HG03045 (cell line): Measurements from ENCODE around the gene PTPN4.
"Not testable (repeated sequence)": the region's sequence is repeated elsewhere in the genome, so short reads cannot be mapped to it uniquely, and the experiment has no call there.

ENCODE experiments used
- ATAC-seq: cut with Tn5 transposase; IDR thresholded peaks from one replicate; pipeline ENCODE4 v1.9.1; 2021; ENCODE audit warnings: mild to moderate bottlenecking, moderate library complexity; ENCODE audit not compliant: unreplicated experiment

Gene PTPN4

DNA sequence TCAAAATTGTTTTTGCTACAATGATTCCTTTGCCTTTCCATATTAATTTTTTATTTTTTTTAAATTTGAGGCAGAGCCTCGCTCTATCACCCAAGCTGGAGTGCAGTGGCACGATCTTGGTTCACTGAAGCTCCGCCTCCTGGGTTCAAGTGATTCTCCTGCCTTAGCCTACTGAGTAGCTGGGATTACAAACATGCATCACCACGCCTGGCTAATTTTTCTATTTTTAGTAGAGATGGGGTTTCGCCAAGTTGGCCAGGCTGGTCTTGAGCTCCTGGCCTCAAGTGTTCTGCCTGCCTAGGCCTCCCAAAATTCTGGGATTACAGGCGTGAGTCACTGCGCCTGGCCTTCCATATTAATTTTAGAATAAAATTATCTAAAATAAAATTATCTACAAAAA, 41.3 kb downstream of the PTPN4 start:
- ATAC-seq = no peak

DNA sequence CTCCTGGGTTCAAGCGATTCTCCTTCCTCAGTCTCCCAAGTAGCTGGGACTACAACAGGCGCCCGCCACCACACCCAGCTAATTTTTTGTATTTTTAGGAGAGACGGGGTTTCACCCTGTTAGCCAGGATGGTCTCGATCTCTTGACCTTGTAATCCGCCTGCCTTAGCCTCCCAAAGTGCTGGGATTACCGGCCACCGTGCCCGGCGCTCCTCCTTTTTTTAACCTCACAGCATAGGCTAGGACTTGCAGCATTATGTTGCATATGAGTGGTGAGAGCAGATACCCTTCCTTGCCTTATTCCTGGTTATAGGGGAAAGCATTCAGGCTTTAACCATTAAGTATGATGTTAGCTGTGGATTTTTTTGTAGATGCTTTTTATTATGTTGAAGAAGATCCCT, 42.3 kb downstream of the PTPN4 start:
- not testable (repeated sequence) for ATAC-seq

- no peak for ATAC-seq
Measured at GRCh38 chr2:119803101-119803500, 43.4 kb downstream of the PTPN4 start.

DNA sequence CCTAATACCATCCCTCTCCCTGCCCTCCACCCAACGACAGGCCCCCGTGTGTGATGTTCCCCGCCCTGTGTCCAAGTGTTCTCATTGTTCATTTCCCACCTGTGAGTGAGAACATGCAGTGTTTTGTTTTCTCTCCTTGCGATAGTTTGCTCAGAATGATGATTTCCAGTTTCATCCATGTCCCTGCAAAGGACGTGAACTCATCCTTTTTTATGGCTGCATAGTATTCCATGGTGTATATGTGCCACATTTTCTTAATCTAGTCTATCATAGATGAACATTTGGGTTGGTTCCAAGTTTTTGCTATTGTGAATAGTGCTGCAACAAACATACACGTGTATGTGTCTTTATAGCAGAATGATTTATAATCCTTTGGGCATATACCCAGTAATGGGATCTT, 44.7 kb downstream of the PTPN4 start:
- ATAC-seq = not testable (repeated sequence)

GRCh38 chr2:119808516-119809147, 48.9 kb downstream of the PTPN4 start:
- ATAC-seq = no peak

DNA sequence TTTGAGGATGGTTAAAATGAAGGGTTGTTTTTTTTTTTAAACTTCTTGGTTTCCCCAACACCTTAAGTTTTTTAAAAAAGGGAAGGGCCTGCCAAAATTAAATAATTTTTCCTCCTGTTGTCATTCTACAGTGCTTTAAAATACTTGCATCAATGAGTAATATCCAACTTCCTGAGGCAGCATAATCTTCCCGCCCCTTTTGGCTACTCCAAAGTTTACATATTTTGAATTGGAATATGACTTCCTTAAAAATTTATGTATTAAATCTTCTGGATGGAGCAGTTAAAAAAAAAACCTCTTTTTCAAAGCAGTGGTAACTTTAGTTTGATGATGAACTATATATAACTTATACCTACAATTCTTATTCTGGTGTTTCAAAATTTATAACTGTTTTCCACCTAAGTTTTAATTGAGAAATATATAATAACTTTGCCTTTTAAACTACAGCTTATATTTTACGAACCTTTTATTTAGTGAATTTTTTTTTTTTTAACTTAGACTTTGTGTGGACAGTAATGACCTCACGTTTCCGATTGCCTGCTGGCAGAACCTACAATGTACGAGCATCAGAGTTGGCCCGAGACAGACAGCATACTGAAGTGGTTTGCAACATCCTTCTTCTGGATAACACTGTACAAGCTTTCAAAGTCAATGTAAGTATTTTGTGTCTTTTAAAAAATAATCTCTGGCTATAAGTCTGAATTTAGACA, 49.8 kb downstream of the PTPN4 start:
- no peak for ATAC-seq

GRCh38 chr2:119810049-119810630, 50.4 kb downstream of the PTPN4 start:
- ATAC-seq = no peak

GRCh38 chr2:119814216-119814615, 54.5 kb downstream of the PTPN4 start:
- no peak for ATAC-seq

GRCh38 chr2:119818792-119819191, 59.1 kb downstream of the PTPN4 start:
- no peak for ATAC-seq

DNA sequence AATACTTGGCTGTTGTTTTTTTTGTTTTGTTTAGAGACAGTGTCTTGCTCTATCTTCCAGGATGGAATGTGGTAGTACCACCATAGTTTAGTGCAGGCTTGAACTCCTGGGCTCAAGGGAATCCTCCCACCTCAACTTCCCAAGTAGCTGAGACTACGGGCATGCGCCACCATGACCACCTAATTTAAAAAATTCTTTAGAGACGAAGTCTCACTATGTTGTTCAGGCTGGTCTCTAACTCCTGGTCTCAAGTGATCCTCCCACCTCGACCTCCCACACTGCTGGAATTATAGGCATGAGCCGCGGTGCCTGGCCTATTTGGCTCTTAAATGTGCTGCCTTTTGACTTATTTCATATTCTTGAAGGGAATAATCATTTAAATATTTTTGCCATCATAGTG, 60.1 kb downstream of the PTPN4 start:
- ATAC-seq = no peak

DNA sequence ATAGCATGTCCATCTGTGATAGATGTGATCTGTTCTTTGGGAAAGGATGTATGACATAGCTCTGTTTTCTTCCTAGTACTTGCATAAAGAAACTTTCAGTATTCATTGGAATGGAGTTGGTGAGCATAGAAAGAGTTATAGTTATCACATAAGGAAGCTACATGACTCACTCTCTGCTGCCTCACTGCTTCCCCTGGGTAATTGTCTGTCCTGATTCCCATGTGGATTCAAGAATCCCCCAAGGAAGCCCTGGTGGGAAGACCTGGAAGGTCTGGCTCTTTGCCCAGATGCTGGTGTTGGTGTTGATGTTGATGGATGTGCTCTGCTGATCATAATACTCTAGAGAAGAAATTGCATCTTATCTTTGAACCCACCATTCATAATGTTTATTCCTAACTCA, 60.6 kb downstream of the PTPN4 start:
- ATAC-seq = no peak

GRCh38 chr2:119821266-119821665, 61.5 kb downstream of the PTPN4 start:
- ATAC-seq = no peak

- ATAC-seq = no peak
Measured at GRCh38 chr2:119823734-119824334, 64.1 kb downstream of the PTPN4 start.

GRCh38 chr2:119826370-119826961, 66.7 kb downstream of the PTPN4 start:
- ATAC-seq = peak; percentile 53

GRCh38 chr2:119827866-119828507, 68.3 kb downstream of the PTPN4 start:
- no peak for ATAC-seq

DNA sequence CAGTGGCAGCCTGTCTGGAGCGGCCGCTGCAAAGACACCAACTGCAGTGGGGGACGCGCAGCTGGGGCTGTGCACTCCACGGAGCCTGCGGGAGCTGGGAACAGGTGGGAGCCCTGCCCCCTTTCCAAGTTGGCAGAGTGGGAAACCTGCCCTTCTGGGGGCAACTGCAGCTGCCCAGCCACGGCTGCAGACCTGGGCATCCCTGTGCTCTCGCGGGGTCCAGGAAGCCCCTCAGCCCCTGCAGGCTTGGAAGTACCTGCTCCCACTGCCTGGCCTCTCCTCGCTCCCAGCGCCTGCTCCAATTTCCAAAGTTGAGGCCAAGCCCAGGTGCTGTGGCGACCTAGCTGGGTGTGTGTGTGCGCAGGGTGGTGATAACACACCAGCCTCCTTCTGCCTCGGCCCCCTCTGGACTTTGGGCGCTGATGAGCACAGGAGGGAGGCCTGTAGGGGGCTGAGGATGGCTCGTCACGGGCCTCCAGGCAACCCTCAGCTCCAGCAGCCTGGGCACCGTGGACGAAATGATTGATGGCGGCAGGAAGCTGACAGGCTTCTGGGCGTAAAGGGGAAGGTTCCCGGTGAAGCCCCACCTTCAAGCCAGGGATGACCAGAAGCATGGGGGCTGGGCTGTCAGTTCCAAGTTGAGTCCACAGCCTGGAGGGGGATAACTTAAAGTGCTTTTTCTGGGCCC, 76.9 kb downstream of the PTPN4 start:
- ATAC-seq = no peak

- ATAC-seq = no peak
Measured at GRCh38 chr2:119837350-119837749, 77.6 kb downstream of the PTPN4 start.

DNA sequence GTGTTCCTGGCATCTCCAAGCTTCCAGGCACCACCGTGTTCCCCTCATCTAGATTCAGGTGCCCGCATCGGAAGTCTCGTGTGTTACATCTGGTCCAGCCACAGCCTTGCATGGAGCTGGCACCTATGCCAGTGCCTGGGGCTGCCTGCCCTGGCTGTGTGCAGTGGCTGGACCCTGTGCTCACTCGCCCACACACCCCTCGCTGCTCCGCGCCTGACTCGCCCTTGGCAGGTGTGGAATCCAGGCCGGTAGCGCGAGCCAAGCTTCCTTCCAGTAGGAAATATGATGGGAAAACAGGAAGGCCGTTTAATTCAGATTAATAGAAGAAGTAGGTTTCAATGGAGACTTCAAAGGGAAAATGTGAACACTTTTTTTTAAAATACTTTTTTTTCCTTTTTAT, 78.0 kb downstream of the PTPN4 start:
- ATAC-seq = no peak

GRCh38 chr2:119838179-119838578, 78.5 kb downstream of the PTPN4 start:
- no peak for ATAC-seq

DNA sequence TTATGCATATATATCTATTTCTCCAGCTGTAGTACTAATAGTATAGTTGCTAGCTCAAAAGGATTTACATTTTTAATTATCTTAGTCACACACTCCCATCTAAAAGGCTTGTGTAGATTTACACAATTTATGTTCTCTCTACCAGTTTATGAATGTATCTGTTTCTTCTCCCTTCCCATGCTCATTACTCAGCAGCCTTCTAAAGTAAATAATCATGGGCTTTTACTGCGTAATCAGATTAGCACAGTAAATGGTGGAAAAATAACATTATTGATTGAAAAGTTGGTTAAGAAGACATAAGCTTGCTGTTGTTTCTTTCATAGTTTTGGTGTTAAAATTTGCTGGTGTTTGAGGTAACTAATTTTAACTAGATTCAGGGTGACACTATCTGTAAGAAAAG, 81.8 kb downstream of the PTPN4 start:
- no peak for ATAC-seq

DNA sequence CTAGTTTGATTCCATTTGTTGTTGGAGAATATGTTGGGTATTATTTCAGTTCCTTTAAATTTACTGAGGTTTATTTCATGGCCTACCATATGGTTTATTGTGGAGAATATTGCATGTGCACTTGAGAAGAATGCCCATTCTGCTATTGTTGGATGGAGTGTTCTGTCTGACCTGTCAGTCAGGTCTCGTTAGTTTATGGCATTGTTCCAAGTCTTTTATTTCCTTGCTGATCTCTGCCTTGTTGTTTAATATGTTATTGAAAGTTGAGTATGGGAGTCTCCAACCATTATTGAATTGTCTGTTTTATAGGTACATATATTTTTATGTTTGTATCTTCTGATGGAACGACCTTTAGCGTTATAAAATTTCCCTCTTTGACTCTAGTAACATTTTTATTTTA, 86.3 kb downstream of the PTPN4 start:
- ATAC-seq = no peak
